Lower leg skin (tissue), 3 donors: ENCODE measurements around the gene CIP2A.

ENCODE experiments used
- POLR2A ChIP-seq, 2 donors: fragments of 450-650 bp; IDR thresholded peaks; one replicate each; pipeline ENCODE4 v1.6.1; 2016 to 2017; ENCODE audit warnings: antibody characterized with exemption in 2 of 2, mild to moderate bottlenecking in 1 of 2, moderate library complexity in 1 of 2
- TF ChIP-seq, protein P1 (sequence below), 3 donors: fragments of 450-650 bp; IDR thresholded peaks; one replicate each; pipeline ENCODE4 v1.5.1; 2016; ENCODE audit warnings: antibody characterized with exemption in 3 of 3, mild to moderate bottlenecking in 3 of 3, moderate library complexity in 2 of 3

DNA sequence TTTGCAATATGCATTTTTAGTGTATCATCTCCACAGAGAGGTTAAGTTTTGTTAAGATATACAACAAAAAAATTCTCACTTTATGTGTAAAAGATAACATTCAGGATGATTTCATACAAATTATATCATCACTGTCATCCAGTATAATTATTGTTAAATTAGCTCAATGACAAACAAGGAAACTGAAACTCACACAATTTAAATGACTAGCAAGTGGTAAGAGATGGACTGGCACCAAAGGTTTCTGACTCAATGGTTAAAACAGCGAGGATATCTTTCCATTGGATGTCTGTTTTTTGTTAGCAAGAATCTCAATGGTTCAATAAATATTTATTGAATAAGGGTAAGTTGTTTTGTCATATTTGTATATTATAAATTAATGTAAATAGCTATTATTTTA lies 22.6 kb downstream of the CIP2A start:
- TF ChIP-seq, protein P1, sequence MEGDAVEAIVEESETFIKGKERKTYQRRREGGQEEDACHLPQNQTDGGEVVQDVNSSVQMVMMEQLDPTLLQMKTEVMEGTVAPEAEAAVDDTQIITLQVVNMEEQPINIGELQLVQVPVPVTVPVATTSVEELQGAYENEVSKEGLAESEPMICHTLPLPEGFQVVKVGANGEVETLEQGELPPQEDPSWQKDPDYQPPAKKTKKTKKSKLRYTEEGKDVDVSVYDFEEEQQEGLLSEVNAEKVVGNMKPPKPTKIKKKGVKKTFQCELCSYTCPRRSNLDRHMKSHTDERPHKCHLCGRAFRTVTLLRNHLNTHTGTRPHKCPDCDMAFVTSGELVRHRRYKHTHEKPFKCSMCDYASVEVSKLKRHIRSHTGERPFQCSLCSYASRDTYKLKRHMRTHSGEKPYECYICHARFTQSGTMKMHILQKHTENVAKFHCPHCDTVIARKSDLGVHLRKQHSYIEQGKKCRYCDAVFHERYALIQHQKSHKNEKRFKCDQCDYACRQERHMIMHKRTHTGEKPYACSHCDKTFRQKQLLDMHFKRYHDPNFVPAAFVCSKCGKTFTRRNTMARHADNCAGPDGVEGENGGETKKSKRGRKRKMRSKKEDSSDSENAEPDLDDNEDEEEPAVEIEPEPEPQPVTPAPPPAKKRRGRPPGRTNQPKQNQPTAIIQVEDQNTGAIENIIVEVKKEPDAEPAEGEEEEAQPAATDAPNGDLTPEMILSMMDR (IDR thresholded peaks at IDR 0.05), result no peak
- TF ChIP-seq POLR2A (IDR thresholded peaks at IDR 0.05), result no peak
